ENCODE results near the gene EPHA1.

DNA sequence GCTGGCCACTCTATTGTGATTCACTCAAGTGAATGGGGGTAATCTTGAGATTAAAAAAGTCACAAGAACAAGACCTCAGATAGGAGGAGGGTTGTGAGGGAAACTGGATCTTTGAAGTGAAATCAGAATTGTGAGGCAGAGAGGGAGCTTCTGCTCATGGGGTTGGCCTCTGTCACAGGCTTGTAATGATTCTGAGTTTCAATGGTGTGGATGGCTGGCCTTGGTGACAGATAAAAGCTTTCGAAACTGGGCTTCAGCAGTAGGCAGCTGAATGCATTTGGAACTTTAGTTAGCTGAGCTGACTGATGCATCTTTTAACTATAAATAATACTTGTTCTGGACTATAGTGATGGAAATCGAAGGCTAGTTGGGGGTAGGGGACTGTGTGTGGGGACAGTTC is 46.8 kb upstream of the EPHA1 start:
- TF ChIP-seq ZNF174 (tag by site-specific recombination; IDR thresholded peaks at IDR 0.05) (no peak), ZFP3 (tag by site-specific recombination; IDR thresholded peaks at IDR 0.05; ENCODE audit: low read depth) (no peak)

All from HEK293 (cell line).